Stimulated activated CD8-positive, alpha-beta memory T cell treated with anti-CD3 and anti-CD28 coated beads, Interleukin-2, amount 100 ng/mL, for 1 hour (primary cell): Measurements from ENCODE around the gene TMEM270.
A peak's percentile ranks its signal among the peaks of the same experiment; 100 is the strongest.
"Not testable (repeated sequence)": the region's sequence is repeated elsewhere in the genome, so short reads cannot be mapped to it uniquely, and the experiment has no call there.

ENCODE experiments used
- DNase-seq, 2 donors: peaks; one replicate each; pipeline ENCODE4 v3.0.0-alpha.2; 2020; ENCODE audit warnings: low read depth in 2 of 2

TMEM270 gene, protein sequence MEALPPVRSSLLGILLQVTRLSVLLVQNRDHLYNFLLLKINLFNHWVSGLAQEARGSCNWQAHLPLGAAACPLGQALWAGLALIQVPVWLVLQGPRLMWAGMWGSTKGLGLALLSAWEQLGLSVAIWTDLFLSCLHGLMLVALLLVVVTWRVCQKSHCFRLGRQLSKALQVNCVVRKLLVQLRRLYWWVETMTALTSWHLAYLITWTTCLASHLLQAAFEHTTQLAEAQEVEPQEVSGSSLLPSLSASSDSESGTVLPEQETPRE

GRCh38 chr7:73860859-73861258 lies at the start of gene TMEM270:
Gene TMEM270 (plus strand): TSS chr7:73861159. CDS start chr7:73861195, 36 bp downstream.
- DNase-seq = no peak

- DNase-seq = peak in 1 of 2 donors; percentile 16
Measured at GRCh38 chr7:73811760-73812168, 49.2 kb upstream of the TMEM270 start.

GRCh38 chr7:73812996-73813395 lies 48.0 kb upstream of the TMEM270 start:
- DNase-seq = no peak

- no peak for DNase-seq
Measured at GRCh38 chr7:73815436-73815835, 45.5 kb upstream of the TMEM270 start.

DNA sequence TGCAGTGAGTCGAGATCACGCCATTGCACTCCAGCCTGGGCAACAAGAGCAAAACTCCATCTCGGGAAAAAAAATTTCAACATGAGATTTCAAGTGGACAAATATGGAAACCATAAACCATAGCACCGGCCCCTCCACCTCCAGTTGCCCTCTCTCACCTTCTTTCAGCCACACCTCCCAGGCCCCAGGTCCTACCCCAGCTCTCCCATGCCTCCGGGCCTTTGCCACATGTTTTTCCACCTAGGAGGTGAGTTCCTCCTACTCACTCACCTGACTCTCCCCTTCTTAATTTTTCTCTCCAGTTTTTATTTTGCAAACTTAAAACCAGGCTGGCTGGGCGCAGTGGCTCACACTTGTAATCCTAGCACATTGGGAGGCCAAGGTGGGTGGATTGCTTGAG lies 43.8 kb upstream of the TMEM270 start:
- DNase-seq = no peak

- DNase-seq = no peak
Measured at GRCh38 chr7:73820013-73820412, 40.9 kb upstream of the TMEM270 start.

DNA sequence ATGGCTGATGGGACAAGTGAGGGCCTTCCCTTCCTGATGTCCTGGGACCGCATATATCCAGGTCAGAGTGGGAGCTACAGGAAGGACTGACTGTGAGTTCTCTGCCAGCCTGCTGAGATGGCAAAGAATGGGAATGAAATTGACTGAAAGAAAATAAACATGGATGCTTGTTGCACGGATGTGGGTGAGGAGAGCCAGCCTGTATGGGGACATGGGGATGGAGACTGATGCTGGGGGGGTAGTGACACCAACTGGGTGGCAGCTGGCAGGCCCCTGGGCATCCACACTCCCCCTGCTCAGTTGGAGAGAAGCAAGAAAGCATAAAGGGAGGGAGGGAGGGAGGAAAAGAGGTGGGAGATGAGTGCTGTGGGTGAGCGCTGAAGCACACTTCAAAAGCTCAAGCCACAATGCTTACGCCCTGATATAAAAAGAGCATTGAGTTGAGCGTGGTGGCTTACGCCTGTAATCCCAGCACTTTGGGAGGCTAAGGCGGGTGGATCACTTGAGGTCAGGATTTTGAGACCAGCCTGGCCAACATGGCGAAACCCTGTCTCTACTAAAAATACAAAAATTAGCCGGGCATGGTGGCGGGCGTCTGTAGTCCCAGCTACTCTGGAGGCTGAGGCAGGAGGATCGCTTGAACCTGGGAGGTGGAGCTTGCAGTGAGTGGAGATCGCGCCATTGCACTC lies 39.2 kb upstream of the TMEM270 start:
- not testable (repeated sequence) for DNase-seq

GRCh38 chr7:73822319-73823173 lies 38.4 kb upstream of the TMEM270 start:
- no peak for DNase-seq

DNA sequence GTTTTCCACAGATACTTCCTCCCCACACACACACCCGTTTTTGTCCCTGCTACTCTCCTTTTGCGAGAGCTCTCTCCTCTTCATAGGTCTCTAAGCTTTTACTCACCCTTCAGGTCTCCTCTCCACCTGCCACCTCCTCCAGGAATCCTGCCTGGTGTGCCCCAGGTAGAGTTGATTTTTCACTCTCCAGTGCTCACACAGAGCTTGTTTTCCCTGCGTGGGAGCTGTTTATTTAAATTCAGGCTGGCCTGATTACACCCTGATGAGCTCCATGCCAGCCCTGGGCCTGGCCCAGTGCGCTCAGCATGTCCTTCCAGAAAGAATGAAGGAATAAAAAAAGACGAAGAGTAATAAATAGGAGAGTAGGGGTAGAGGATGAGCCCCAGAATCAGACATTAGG lies 37.7 kb upstream of the TMEM270 start:
- DNase-seq = no peak

GRCh38 chr7:73823873-73824592 lies 36.9 kb upstream of the TMEM270 start:
- no peak for DNase-seq

GRCh38 chr7:73824986-73825385 lies 36.0 kb upstream of the TMEM270 start:
- DNase-seq = no peak

DNA sequence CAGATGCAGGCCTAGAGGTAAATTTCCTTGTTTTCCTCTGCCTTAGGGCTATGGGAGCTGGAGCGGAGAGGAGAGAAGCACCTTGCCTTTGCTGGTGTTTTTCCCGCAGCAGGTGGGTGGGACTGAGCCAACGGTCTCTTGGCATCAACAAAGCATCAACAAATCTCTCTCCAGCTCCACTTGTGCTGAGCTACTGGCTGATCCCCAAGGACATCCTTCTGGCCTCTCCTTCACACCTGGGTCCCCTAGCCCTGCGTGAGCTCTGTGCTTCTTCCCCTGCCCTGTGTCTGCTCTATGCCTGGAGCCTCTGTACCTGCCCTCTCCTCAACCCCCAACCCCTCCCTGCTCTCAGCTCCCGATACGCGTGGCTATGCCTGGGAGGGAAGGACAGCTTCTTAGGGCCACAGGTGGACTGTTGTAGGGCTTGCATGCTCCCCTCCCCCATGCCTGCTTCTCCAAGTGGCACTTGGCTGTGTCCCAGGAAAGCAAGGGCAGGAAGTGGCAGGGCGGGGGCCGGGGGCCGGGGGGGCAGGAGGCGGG lies 33.3 kb upstream of the TMEM270 start:
- no peak for DNase-seq

- no peak for DNase-seq
Measured at GRCh38 chr7:73828107-73828803, 32.7 kb upstream of the TMEM270 start.

GRCh38 chr7:73828972-73829371 lies 32.0 kb upstream of the TMEM270 start:
- DNase-seq = no peak

DNA sequence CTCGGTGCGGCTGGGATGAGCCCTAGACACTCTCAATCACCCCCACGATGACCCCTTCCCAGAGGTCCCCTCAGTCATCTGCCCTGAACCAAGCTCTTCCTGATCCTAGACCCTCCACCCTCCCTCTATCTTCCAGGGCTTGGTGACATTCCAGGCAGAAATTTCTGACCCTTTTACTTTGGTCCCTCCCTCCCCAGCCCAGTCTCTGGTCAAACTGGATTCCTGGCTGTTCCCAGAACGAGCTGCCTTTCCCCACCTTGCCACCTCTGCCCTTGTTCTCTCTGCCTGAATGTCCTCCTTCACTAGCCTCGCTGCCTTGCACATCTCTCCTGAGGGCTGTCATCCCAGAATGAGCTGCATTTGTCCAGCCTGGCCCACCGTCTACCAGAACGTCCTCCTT lies 31.5 kb upstream of the TMEM270 start:
- no peak for DNase-seq

DNA sequence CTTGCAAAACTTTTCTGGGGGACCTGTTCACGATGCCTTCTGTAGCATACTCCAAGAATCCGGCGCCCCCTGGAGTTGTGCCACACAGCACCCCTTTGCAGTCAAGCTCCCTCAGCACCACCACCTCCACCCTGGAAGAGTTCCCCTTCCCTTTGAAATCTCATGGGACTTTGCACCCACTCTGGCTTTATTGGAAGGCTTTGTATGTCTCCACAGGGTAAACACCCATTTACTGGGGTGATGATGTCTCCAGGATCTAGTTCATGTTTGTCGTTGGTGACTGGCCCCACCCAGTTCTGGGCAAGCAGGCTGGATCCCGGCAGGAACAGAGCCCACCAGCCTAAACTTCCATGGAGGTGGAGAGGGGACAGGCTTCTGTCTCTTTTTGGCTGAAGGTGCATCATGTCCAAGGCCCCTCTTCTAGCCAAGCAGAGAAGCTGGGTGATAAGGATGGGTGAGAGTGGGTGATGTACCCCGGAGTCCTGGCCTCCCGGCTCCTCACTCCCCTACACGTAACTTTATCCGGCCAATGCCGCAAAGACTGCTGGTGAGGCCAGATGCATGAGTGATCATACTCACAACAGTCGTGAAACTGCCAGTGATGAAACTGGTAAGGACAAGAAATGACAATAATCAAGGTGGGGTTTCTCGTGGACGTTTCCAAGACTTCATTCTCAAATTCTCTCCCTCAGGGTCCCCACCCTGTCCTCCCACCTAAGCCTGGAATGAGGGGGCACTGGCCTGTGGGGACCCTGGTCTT lies 30.9 kb upstream of the TMEM270 start:
- no peak for DNase-seq

DNA sequence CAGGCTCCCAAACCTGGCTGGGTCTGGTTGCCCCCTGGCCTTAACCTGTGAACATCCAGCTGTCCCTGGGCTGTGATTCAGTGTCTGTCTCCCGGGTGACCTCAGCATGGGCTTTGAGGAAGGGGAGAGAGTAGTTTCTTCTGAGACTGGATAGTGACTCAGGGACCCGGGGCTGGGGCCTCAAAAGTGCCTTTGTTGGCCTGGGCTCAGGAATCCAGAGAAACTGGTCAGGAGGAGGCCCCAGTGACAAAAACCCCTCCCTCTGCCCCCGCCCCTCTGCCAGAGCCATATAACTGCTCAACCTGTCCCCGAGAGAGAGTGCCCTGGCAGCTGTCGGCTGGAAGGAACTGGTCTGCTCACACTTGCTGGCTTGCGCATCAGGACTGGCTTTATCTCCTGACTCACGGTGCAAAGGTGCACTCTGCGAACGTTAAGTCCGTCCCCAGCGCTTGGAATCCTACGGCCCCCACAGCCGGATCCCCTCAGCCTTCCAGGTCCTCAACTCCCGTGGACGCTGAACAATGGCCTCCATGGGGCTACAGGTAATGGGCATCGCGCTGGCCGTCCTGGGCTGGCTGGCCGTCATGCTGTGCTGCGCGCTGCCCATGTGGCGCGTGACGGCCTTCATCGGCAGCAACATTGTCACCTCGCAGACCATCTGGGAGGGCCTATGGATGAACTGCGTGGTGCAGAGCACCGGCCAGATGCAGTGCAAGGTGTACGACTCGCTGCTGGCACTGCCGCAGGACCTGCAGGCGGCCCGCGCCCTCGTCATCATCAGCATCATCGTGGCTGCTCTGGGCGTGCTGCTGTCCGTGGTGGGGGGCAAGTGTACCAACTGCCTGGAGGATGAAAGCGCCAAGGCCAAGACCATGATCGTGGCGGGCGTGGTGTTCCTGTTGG lies 30.0 kb upstream of the TMEM270 start, which contains the start of gene CLDN4:
CLDN4 (plus strand) TSS at position 316 of the 903 bp plus-strand sequence; CDS start at position 522, 206 bp downstream.
- no peak for DNase-seq

DNA sequence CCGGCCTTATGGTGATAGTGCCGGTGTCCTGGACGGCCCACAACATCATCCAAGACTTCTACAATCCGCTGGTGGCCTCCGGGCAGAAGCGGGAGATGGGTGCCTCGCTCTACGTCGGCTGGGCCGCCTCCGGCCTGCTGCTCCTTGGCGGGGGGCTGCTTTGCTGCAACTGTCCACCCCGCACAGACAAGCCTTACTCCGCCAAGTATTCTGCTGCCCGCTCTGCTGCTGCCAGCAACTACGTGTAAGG lies 29.4 kb upstream of the TMEM270 start:
- DNase-seq = no peak
